Head of caudate nucleus (tissue), 42 donors: ENCODE results near the gene KNDC1.

Experiments used
- DNase-seq, 42 donors: peaks; one replicate each; pipeline versions ENCODE4 v3.0.0 to v3.0.0-alpha.2; 2020 to 2021; ENCODE audit warnings: mixed read lengths in 7 of 42
- intact Hi-C: fragments of 100-400 bp; cut with DNase I; formaldehyde crosslinking; loops from one replicate; pipeline ENCODE4 v1.15.0; 2022

Gene KNDC1

DNA sequence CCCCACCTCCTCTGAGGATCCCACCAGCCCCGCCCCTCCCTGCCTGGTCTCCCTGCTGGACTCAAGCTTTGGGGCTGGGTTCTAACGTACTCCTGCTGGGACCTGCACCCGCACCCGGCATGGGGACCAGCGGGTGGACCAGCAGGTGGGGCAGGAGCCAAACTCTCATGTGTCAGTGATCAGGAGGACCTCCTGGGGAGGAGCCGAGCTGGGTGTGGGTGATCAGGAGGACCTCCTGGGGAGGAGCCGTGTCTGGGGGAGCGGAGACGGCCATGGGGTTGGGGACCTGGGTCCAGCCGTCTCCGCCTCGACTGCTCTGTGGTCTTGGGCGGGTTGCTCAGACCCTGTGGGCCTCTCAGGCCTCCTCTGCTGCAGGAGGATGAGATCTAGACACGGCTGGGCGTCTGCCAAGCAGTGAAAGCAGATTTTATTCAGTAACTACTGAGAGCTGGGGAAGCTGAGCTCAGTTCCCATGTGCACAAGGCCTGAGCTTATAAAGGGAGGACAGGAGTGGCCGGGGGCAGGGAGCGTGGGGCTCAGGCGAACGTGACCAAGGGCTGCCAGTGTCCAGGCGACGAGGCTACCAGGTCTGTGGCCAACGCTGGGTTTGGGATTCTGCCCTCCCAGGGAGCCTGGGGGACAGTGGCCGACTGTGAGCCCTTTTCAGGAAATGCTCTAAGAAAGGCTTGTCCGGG, 36.3 kb downstream of the KNDC1 start:
- no peak for DNase-seq
- intact Hi-C loops: no loop called here

GRCh38 chr10:133196936-133197758, 37.1 kb downstream of the KNDC1 start:
- intact Hi-C loops: no loop called here
- DNase-seq: no peak

DNA sequence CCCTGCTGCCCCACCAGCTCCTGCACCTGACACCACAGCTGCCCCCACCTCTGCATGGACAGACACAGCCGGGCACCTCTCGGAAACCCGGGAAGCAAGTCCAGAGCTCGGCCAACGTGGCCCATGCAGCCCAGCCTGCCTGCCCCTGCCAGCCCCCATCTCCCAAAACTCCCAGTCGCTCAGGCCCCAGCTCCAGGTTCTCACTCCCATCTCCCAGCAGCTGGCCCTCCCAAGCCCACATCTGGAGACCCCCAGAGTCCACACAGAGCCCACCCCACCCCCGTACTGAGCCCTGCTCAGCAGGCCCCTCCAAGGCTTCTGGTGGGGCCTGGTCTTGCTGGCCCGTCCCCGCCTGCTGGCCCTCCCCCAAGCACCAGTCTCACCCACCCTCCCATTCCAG, 37.8 kb downstream of the KNDC1 start:
- intact Hi-C loops: no loop called here
- no peak for DNase-seq

DNA sequence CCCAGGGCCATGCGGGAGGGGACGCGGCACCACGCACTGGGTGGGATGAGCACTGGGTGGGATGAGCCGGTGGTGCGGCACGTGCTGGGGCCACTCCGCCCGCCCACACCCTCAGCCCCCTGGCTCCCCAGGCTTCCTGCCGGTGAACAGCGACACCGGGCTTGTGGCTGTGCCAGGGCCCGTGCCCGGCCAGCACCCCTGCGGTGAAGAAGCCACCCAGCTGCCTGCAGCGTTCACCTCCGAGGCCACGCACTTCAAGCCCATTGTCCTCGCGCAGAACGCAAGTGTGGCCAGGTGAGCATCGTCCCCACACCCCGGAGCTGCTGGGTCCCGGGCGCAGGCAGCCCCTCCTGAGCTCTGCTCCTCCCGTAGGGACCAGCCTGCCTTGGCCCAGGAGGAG, 38.2 kb downstream of the KNDC1 start:
- no peak for DNase-seq
- intact Hi-C loops: no loop called here

- DNase-seq: no peak
- intact Hi-C loops: no loop called here
Measured at GRCh38 chr10:133198621-133199487, 38.8 kb downstream of the KNDC1 start.

- intact Hi-C loops: no loop called here
- DNase-seq: no peak
Measured at GRCh38 chr10:133199488-133199885, 39.5 kb downstream of the KNDC1 start.

DNA sequence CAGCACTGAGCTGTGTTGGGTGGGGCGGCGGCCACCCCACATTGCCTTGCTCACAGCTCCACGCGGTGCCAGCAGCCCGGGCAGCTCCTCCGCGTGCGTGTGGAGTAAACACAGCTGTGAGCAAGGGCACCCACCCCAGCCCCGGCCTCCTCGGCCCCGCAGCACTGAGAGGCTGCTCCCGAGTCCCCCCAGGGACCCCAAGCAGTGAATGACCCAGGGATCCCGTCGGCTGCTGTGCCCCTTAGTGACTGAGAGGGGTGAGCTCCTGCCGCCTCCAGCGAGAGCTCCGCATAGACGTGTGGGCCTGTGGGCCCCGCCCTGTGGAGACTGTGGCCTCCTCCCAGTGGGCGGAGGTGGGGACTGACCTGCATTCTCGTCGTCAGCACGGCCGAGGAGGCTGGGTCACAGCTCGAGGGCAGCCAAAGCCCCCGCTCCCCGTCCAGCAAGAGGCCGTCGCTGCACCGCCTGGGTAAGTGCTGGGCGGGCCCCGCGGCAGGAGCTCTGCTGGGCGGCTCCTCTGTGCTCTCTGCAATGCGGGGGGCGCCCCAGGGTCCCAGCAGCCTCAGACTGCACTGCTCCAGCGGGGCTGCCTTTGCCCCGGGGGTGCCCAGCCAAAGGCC, 40.1 kb downstream of the KNDC1 start:
- intact Hi-C loops: no loop called here
- no peak for DNase-seq

- DNase-seq: no peak
- intact Hi-C loops: no loop called here
Measured at GRCh38 chr10:133200621-133201031, 40.6 kb downstream of the KNDC1 start.

GRCh38 chr10:133201151-133201947, 41.3 kb downstream of the KNDC1 start:
- no peak for DNase-seq

GRCh38 chr10:133201948-133202725, 42.1 kb downstream of the KNDC1 start:
- DNase-seq: no peak
- intact Hi-C loops: no loop called here

More at GRCh38 chr10:133201151-133201947, 41.3 kb downstream of the KNDC1 start:
- intact Hi-C loops: no loop called here

DNA sequence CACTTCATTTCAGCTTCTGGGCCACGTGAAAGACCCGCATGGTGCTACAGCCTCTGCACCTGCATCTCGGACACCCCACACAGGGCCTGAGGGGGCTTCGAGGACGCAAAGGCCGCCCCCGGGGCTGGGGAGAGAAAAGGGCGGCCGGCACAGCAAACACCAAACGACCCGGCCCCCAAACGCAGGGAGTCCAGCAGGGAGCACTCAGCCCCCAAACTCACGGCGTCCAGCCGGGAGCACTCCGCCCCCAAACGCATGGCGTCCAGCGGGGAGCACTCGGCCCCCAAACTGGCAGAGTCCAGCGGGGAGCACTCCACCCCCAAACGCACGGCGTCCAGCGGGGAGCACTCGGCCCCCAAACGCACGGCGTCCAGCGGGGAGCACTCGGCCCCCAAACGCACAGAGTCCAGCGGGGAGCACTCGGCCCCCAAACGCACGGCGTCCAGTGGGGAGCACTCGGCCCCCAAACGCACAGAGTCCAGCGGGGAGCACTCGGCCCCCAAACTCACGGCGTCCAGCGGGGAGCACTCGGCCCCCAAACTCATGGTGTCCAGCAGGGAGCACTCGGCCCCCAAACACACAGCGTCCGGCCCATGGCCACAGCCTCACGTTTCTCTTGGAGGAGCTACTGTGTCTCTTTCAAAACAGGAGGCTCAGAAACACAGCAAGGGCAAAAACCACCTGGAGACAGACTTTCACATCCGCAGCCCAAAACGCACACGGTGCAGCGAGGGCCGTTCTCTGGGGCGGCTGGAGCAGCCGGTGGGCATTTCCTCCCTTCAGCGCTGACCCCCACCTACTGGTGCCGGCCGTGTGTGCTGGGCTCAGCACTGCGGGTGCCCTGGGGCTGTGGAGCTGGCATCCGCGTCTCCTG, 43.0 kb downstream of the KNDC1 start:
- DNase-seq: no peak

DNA sequence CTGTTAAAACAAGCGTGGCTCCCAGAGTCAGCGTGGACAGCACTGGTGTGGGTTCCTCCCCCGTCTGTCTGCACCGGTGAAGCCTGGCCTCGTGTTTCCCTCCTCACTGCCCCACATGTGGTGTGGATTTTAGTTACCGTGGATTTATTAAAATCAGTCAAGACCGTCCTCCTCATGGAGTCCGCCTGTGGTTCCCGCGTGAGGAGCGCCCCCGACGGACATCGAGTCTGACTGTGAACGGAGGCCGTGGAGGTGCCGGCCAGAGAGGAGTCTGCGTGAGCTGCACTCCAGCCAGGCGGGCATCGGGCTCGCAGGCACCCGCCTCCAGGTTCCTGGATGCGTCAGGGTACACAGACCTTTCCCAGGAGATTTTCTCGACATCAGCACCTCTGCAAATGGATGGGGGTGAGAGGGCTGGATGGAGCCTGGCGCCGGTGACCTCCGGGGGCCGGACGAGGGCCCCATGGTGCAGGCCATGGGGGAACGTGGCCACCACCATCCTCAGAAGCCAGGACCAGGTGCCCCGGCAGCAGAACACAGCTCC, 43.7 kb downstream of the KNDC1 start:
- intact Hi-C loops: no loop called here
- DNase-seq: no peak

More for the DNA sequence above, 43.0 kb downstream of the KNDC1 start:
- intact Hi-C loops: no loop called here

DNA sequence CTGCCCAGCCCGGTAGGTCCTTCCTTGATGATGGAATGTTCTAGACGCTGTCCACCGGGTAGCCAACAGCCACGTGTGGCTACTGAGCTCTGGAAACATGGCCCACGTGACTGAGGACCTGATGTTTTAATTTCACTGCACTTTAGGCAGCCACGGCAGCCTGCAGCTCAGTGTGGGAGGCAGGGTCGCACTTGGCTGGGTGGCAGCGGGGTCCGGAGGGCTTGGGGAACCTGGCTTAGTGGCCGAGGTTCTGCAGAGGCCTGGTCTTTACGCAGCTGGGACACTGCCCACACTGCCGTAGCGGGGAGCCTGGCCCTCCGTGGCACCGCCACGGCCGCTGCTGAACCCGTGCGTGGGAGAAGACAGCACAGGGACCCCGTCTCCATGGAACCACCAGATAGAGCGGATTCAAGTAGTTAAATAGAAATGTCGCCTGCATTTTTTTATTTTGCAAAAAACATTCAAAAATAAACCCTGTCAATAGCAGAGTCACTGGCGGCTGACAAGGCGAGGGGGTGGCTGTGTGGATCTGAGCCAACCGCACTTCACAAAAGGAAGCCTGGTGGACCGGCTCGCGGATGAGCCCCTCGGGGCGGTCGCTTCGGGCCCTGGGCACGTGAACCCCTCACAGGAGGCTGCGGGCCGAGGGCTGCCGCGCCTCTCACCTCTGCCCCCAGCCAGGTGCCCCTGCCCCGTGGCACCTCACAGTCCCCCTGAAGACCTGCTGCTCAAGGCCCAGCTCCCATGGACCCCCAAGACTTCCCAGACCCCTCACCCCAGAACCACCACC, 44.4 kb downstream of the KNDC1 start:
- intact Hi-C loops: no loop called here
- DNase-seq: no peak

- intact Hi-C loops: no loop called here
- no peak for DNase-seq
Measured at GRCh38 chr10:133205146-133205545, 45.1 kb downstream of the KNDC1 start.

DNA sequence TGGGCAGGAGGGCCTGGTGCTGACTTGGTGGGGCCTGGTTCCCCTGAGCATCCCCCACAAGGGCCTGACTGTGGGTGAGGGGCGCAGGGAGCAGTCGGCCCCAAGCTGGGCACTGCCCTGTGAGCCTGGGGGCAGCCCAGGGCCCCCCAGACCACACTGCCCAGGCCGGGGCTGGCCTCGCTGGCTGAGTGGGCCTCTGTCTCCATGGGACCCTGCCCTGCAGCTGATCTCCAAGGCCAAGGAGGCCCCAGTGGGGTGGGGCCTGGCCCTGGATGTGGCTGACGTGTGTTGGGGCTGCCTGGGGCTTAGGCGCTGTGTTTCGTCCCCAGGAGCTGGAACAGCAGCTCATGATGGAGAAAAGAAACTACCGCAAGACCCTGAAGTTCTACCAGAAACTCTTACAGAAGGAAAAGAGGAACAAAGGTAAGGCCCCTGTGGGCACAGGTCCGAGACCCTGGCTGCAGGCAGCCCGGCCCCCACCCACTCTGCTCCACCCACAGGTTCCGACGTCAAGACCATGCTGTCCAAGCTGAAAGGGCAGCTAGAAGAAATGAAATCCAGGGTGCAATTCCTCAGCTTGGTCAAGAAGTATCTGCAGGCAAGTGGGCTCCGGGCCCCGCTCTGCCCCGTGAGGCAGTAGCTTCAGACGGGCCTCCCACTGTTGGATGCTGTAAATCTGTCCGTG, 46.5 kb downstream of the KNDC1 start:
- no peak for DNase-seq
- intact Hi-C loops: no loop called here
